GM23338 (cell line): Measurements from ENCODE around the gene DLX2. TPM values are rescaled to one million over a fixed set of nuclear protein-coding genes. Genes with fewer than 3 reads are reported as not detected.

Source experiments
- ATAC-seq: fragments of 200-7000 bp; cut with Tn5 transposase; 3 replicates; pipeline ENCODE4 v1.9.1; 2020
- DNase-seq: peaks from one replicate; pipeline ENCODE4 v3.0.0-alpha.2; 2015; ENCODE audit warnings: low spot score
- H2AFZ ChIP-seq: fragments of 200-600 bp; sonication (generic); 2 replicates; pipeline ENCODE4 v1.8.0; 2016; ENCODE audit warnings: antibody characterized with exemption, mild to moderate bottlenecking, moderate library complexity
- H3F3A ChIP-seq: fragments of 200-600 bp; sonication (generic); replicated peaks from 2 replicates; pipeline ENCODE4 v1.8.0; 2017; ENCODE audit warnings: antibody characterized with exemption, mixed run types, low read depth
- H3K27ac ChIP-seq: fragments of 200-600 bp; sonication (generic); 2 replicates; pipeline ENCODE4 v1.6.1; 2016; ENCODE audit warnings: low read depth
- H3K27me3 ChIP-seq: fragments of 200-600 bp; sonication (generic); 2 replicates; pipeline ENCODE4 v1.8.0; 2016; ENCODE audit warnings: mild to moderate bottlenecking, mixed run types, moderate library complexity; ENCODE audit not compliant: insufficient read depth
- H3K36me3 ChIP-seq: fragments of 200-600 bp; sonication (generic); 2 replicates; pipeline ENCODE4 v1.8.0; 2016; ENCODE audit warnings: mild to moderate bottlenecking; ENCODE audit not compliant: insufficient read depth
- H3K4me1 ChIP-seq: fragments of 200-600 bp; sonication (generic); 2 replicates; pipeline ENCODE4 v1.8.0; 2016; ENCODE audit warnings: mild to moderate bottlenecking, moderate library complexity; ENCODE audit not compliant: insufficient read depth
- H3K4me2 ChIP-seq: fragments of 200-600 bp; sonication (generic); 2 replicates; pipeline ENCODE4 v1.7.1; 2017; ENCODE audit warnings: mixed run types
- H3K4me3 ChIP-seq: fragments of 200-600 bp; sonication (generic); 2 replicates; pipeline ENCODE4 v1.6.1; 2016; ENCODE audit warnings: mixed run types
- H3K79me2 ChIP-seq: fragments of 200-600 bp; sonication (generic); replicated peaks from 2 replicates; pipeline ENCODE4 v1.8.0; 2017; ENCODE audit warnings: mild to moderate bottlenecking; ENCODE audit not compliant: insufficient read depth
- H3K9me2 ChIP-seq: fragments of 200-600 bp; sonication (generic); 2 replicates; pipeline ENCODE4 v1.8.0; 2017; ENCODE audit not compliant: insufficient read depth
- H4K20me1 ChIP-seq: fragments of 200-600 bp; sonication (generic); replicated peaks from 2 replicates; pipeline ENCODE4 v1.8.0; 2017; ENCODE audit warnings: mild to moderate bottlenecking; ENCODE audit not compliant: insufficient read depth
- H3K27ac Mint-ChIP-seq: 2 replicates; pipeline ENCODE4 v1.8.0; 2020; ENCODE audit warnings: inconsistent platforms, mild to moderate bottlenecking, moderate library complexity, mixed read lengths
- H3K27me3 Mint-ChIP-seq: 3 replicates; pipeline ENCODE4 v1.8.0; 2022; ENCODE audit warnings: low read depth, mild to moderate bottlenecking, moderate library complexity, mixed read lengths, inconsistent platforms; ENCODE audit not compliant: insufficient read depth, poor library complexity
- H3K36me3 Mint-ChIP-seq: 3 replicates; pipeline ENCODE4 v1.8.0; 2021; ENCODE audit warnings: low read depth, mild to moderate bottlenecking, inconsistent platforms, moderate library complexity, mixed read lengths
- H3K4me1 Mint-ChIP-seq: 3 replicates; pipeline ENCODE4 v1.8.0; 2020; ENCODE audit warnings: mild to moderate bottlenecking, inconsistent platforms, mixed read lengths
- H3K4me3 Mint-ChIP-seq: 3 replicates; pipeline ENCODE4 v1.8.0; 2021; ENCODE audit warnings: moderate library complexity, mild to moderate bottlenecking, inconsistent platforms, mixed read lengths
- H3K9me3 Mint-ChIP-seq: 3 replicates; pipeline ENCODE4 v1.8.0; 2020; ENCODE audit warnings: moderate library complexity, mild to moderate bottlenecking, inconsistent platforms, mixed read lengths
- CREB1 ChIP-seq: fragments of 250-450 bp; sonication (Bioruptor Pico); IDR thresholded peaks from 2 replicates; pipeline ENCODE4 v1.5.0; 2020; ENCODE audit warnings: low read depth, mild to moderate bottlenecking, moderate library complexity
- EZH2 ChIP-seq: fragments of 200-600 bp; sonication (generic); IDR thresholded peaks from one replicate; pipeline ENCODE4 v1.8.0; 2017; ENCODE audit warnings: antibody characterized with exemption, mild to moderate bottlenecking, low read depth; ENCODE audit not compliant: unreplicated experiment
- EZH2phosphoT487 ChIP-seq: fragments of 200-600 bp; sonication (generic); IDR thresholded peaks from one replicate; pipeline ENCODE4 v1.8.1; 2018; ENCODE audit warnings: antibody characterized with exemption; ENCODE audit not compliant: unreplicated experiment
- NANOG ChIP-seq: IDR thresholded peaks from 2 replicates; pipeline ENCODE4 v1.6.1; 2016; ENCODE audit warnings: antibody characterized with exemption, borderline replicate concordance
- STAT1 ChIP-seq: IDR thresholded peaks from one replicate; pipeline ENCODE4 v1.6.1; 2016; ENCODE audit warnings: antibody characterized with exemption; ENCODE audit not compliant: unreplicated experiment
- ZNF114 ChIP-seq: fragments of 250-450 bp; sonication (Bioruptor Pico); IDR thresholded peaks from 2 replicates; pipeline ENCODE4 v1.5.0; 2020; ENCODE audit warnings: mild to moderate bottlenecking, moderate library complexity
- polyA plus RNA-seq: library from polyadenylated mRNA; unstranded; fragments of >200 nt; fragmentation: Nextera tagmentation; extraction: Ambion mirVana; gene quantifications from 2 replicates; pipeline ENCODE4 v1.2.1, GENCODE V29; 2016
- total RNA-seq: library from RNA; depleted of rRNA; stranded (reverse); fragments of >200 nt; shearing (Covaris generic); gene quantifications from 2 replicates; pipeline ENCODE4 v1.2.3, GENCODE V29; 2014
- TF ChIP-seq, protein P1 (sequence below): IDR thresholded peaks from one replicate; pipeline ENCODE4 v1.6.1; 2018; ENCODE audit warnings: antibody characterized with exemption; ENCODE audit not compliant: unreplicated experiment

DLX2 gene
- total and polyA plus RNA-seq, 2 experiments from 2014 or later = 0.08 to 0.24 TPM

DNA sequence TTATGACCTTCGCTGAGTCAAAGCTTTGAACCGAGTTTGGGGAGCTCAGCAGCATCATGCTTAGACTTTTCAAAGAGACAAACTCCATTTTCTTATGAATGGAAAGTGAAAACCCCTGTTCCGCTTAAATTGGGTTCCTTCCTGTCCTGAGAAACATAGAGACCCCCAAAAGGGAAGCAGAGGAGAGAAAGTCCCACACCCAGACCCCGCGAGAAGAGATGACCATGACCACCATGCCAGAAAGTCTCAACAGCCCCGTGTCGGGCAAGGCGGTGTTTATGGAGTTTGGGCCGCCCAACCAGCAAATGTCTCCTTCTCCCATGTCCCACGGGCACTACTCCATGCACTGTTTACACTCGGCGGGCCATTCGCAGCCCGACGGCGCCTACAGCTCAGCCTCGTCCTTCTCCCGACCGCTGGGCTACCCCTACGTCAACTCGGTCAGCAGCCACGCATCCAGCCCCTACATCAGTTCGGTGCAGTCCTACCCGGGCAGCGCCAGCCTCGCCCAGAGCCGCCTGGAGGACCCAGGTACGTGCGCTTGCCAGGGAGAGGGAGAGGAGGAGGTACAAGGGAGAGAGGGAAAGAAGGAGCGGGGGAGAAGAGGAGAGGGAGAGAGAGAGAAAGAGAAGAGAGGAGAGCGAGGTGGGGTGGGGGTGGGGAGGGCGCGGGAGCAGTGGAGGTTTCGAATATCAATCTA lies 17.1 kb downstream of the DLX2 start, which contains the start of gene DLX1:
Gene DLX1, plus strand, starts transcription at position 48 of the 700 bp plus-strand sequence. Its CDS starts 171 bp downstream, at position 219.
- peak; percentile 83 for TF ChIP-seq EZH2
- peak; percentile 92 for TF ChIP-seq EZH2phosphoT487
- TF ChIP-seq, protein P1, sequence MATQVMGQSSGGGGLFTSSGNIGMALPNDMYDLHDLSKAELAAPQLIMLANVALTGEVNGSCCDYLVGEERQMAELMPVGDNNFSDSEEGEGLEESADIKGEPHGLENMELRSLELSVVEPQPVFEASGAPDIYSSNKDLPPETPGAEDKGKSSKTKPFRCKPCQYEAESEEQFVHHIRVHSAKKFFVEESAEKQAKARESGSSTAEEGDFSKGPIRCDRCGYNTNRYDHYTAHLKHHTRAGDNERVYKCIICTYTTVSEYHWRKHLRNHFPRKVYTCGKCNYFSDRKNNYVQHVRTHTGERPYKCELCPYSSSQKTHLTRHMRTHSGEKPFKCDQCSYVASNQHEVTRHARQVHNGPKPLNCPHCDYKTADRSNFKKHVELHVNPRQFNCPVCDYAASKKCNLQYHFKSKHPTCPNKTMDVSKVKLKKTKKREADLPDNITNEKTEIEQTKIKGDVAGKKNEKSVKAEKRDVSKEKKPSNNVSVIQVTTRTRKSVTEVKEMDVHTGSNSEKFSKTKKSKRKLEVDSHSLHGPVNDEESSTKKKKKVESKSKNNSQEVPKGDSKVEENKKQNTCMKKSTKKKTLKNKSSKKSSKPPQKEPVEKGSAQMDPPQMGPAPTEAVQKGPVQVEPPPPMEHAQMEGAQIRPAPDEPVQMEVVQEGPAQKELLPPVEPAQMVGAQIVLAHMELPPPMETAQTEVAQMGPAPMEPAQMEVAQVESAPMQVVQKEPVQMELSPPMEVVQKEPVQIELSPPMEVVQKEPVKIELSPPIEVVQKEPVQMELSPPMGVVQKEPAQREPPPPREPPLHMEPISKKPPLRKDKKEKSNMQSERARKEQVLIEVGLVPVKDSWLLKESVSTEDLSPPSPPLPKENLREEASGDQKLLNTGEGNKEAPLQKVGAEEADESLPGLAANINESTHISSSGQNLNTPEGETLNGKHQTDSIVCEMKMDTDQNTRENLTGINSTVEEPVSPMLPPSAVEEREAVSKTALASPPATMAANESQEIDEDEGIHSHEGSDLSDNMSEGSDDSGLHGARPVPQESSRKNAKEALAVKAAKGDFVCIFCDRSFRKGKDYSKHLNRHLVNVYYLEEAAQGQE = no peak
- Mint-ChIP-seq H3K36me3 (no peaks in the 10 kb centered on the region), H3K27ac (no peak within 1 kb of the TSS), H3K4me1 (peaks cover 64% of the 10 kb centered on the region), H3K9me3 (peaks cover 9% of the 10 kb centered on the region), H3K27me3 (peaks cover 100% of the 10 kb centered on the region), H3K4me3 (peak within 1 kb of the TSS; percentile 83)
- peaks cover 73% of the 10 kb centered on the region for H3F3A ChIP-seq
- peak within 1 kb of the TSS; percentile 97 for H2AFZ ChIP-seq
- H3K27me3 ChIP-seq = peaks cover 100% of the 10 kb centered on the region
- peaks cover 90% of the 10 kb centered on the region for H3K4me1 ChIP-seq
- H3K4me3 ChIP-seq = peak within 1 kb of the TSS; percentile 65
- H3K4me2 ChIP-seq = peak within 1 kb of the TSS; percentile 87
- no peaks in the 10 kb centered on the region for H3K79me2 ChIP-seq
- no peak within 1 kb of the TSS for H3K27ac ChIP-seq
- H3K9me2 ChIP-seq = no peaks in the 10 kb centered on the region
- peak; percentile 1 for ATAC-seq
- no peak for DNase-seq
- peaks cover 43% of the 10 kb centered on the region for H4K20me1 ChIP-seq
- H3K36me3 ChIP-seq = no peaks in the 10 kb centered on the region

DNA sequence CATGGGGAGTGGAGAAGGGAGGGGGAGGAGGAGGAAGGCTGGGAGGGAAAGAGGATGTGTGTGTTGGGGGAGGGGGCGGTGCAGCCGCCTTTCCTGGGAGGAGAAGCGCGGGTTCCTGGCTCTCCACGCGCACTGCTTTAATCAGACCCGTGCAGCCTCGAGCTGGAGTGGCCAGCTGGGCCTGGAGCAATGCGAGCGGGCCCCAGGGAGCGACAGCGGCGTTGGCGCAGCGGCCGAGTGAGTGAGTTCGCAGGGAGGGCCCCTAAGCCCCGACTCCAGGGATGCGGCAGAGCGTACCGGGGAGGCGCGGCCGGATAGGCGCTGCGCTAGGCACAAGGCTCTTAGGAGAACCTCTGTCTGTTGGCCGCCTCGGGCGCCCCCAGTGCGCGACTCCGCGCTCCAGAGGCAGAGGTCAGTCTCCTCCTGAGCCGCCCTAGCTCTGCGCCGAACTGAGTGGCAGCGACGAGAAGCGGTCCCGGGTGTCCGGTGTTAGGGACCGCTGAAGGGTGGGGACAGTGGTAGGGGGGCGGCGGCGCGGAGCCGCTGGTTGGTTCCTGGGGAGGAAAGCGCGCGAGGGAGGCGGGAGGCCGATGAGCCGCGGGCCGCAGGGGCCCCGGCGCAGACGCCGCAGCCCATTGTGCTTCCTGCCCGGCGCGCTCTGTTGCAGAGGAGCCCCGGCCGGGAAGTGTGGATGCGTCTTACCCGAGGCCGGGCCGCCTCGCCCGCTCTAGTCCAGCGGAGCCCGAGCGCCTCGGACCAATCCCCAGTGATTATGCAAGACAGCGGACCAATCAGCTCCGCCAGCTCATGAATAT lies 17.8 kb downstream of the DLX2 start:
- Histone ChIP-seq H3K4me3 (peak overlapping the region; percentile 65), H3K27me3 (peaks cover 100% of the 10 kb centered on the region), H3K9me2 (no peaks in the 10 kb centered on the region), H2AFZ (peak overlapping the region; percentile 97), H3K79me2 (no peaks in the 10 kb centered on the region), H3K36me3 (no peaks in the 10 kb centered on the region), H3F3A (peaks cover 74% of the 10 kb centered on the region), H3K4me1 (peaks cover 90% of the 10 kb centered on the region), H4K20me1 (peaks cover 48% of the 10 kb centered on the region), H3K27ac (no peak overlapping the region), H3K4me2 (peak overlapping the region; percentile 87)
- Mint-ChIP-seq H3K27ac (no peak overlapping the region), H3K4me3 (peak overlapping the region; percentile 83), H3K9me3 (peaks cover 9% of the 10 kb centered on the region), H3K36me3 (no peaks in the 10 kb centered on the region), H3K27me3 (peaks cover 100% of the 10 kb centered on the region), H3K4me1 (peaks cover 66% of the 10 kb centered on the region)
- ATAC-seq (peak; percentile 70), DNase-seq (peak; percentile 98)
- TF ChIP-seq CREB1 (CRISPR knock-in tag) (no peak), NANOG (no peak), EZH2 (peak; percentile 61), STAT1 (no peak), ZNF114 (CRISPR knock-in tag) (no peak)
- TF ChIP-seq, protein P1 = no peak
